Stimulated activated CD8-positive, alpha-beta memory T cell treated with anti-CD3 and anti-CD28 coated beads, Interleukin-2, amount 100 ng/mL, for 1 hour (primary cell): Measurements from ENCODE around the gene PHLDA3.
A peak's percentile ranks its signal among the peaks of the same experiment; 100 is the strongest.
"Not testable (repeated sequence)": the region's sequence is repeated elsewhere in the genome, so short reads cannot be mapped to it uniquely, and the experiment has no call there.

Experiments
- DNase-seq, 2 donors: peaks; one replicate each; pipeline ENCODE4 v3.0.0-alpha.2; 2020; ENCODE audit warnings: low read depth in 2 of 2

The PHLDA3 gene

GRCh38 chr1:201486187-201486586 is 17.2 kb upstream of the PHLDA3 start:
- no peak for DNase-seq

GRCh38 chr1:201485184-201485774 is 16.3 kb upstream of the PHLDA3 start:
- DNase-seq = no peak

- no peak for DNase-seq
Observed at GRCh38 chr1:201483373-201483949, 14.5 kb upstream of the PHLDA3 start.

- no peak for DNase-seq
Observed at GRCh38 chr1:201482755-201483154, 13.8 kb upstream of the PHLDA3 start.

GRCh38 chr1:201481761-201482493 is 12.9 kb upstream of the PHLDA3 start:
- peak; percentile 59 to 68 for DNase-seq

- no peak for DNase-seq
Observed at GRCh38 chr1:201481004-201481380, 12.0 kb upstream of the PHLDA3 start.

GRCh38 chr1:201480231-201481003 is 11.4 kb upstream of the PHLDA3 start:
- peak in 1 of 2 donors; percentile 43 for DNase-seq

- no peak for DNase-seq
Observed at GRCh38 chr1:201479201-201479730, 10.3 kb upstream of the PHLDA3 start.

- DNase-seq = not testable (repeated sequence)
Observed at GRCh38 chr1:201478666-201479065, 9.7 kb upstream of the PHLDA3 start.

GRCh38 chr1:201476670-201477344 is 7.8 kb upstream of the PHLDA3 start:
- no peak for DNase-seq

GRCh38 chr1:201475915-201476669 is 7.1 kb upstream of the PHLDA3 start:
- no peak for DNase-seq

- no peak for DNase-seq
Observed at GRCh38 chr1:201475130-201475529, 6.1 kb upstream of the PHLDA3 start.

- no peak for DNase-seq
Observed at GRCh38 chr1:201473296-201473695, 4.3 kb upstream of the PHLDA3 start.

GRCh38 chr1:201472321-201472720 is 3.3 kb upstream of the PHLDA3 start:
- DNase-seq = not testable (repeated sequence)

GRCh38 chr1:201471772-201472171 is 2.8 kb upstream of the PHLDA3 start:
- no peak for DNase-seq

- DNase-seq = no peak
Observed at GRCh38 chr1:201470581-201470980, 1.6 kb upstream of the PHLDA3 start.

GRCh38 chr1:201469645-201470074 is 672 bp upstream of the PHLDA3 start:
- no peak for DNase-seq

GRCh38 chr1:201468501-201468843 is 516 bp downstream of the PHLDA3 start:
- DNase-seq = no peak

GRCh38 chr1:201466492-201466891 is 2.5 kb downstream of the PHLDA3 start:
- no peak for DNase-seq

GRCh38 chr1:201465698-201466290 is 3.2 kb downstream of the PHLDA3 start:
- DNase-seq = no peak
